Germinal center (tissue), 1 donor: ENCODE data around the gene LYL1.

Source experiments
- DNase-seq: peaks from one replicate; pipeline ENCODE4 v3.0.0; 2012; ENCODE audit warnings: mixed read lengths, low spot score

Gene LYL1

DNA sequence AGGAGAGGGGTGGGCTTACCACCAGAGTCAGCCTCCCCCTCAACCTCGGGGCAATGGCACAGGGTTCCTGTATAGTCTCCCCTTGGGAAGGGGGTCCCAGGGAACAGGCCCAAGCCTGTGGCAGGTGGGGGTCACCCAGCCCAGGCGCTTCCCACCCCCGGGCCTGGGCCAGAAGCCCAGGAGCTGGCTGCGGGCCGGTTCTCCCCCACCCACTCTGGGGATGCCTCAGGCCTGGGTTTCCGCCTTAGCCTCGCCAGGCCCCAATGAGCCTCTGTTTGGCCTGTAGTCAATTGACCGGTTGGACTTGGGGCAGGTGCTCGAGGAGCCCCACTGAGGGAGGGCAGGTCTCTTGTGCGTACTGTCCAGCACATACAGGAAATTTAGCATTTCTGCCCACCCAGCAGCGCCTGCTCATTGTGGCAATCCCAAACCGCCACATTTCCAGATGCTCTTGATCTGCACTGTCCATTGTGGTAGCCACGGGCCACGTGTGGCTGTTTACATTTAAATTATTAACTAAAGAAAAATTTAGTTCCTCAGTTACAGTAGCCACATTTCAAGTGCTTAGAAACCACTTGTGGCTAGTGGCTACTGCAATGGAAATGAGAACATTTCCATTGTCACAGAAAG is 9.9 kb downstream of the LYL1 start:
- no peak for DNase-seq

DNA sequence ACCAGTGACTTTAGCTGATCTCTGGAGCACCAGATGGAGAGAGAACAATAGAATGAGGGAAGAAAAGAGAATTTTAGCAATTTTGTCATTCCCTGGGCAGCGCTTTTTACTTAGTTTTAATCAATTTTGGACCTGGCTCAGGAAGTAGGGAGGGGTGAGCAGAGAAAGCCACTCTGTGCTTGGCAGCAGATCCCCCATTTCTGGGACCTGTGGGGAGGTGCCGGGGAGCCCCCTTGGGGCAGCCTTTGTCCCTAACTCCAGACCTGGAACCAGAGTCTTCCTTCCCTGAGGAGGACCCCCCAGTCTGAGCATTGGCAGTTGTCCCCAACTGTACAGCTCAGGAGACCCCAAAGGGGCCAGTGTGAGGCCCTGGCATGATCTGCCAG is 10.5 kb downstream of the LYL1 start:
- no peak for DNase-seq

DNA sequence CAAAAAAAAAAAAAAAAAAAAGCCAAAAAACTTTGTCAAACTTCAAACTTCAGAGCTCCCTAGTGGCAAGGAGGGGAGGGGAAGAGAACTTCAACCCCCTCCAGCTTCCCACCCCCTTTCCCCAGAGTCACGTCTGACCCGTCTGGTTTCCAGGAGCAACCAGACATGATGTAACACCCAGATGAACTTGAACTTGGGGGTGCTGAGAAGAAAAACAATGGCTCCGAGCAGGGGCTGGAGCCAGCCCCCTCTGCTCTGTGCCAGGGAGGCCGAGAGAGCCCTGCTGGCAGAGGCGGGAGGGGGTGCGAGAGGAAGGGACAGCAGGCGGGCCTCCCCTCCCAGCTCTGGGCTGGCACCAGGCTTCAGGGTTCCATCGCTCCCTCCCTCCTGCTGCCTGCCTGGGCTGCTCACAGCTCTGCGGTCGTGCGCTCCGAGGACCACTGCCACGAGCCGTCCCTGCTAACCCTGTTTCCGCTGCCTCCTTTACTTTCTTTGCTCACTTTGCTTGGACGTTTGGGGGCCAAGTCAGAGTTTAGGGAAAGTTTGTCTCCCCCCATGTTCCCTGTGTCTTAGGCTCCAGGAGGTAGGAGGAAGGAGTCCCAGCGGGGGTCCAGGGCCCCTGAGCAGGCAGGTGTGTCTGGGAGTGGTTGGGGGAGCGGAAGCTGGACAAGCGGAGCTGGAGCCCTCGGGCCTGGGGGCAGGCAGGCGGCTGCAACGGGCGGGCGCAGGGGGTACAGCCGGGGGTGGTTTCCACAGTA is 11.1 kb downstream of the LYL1 start:
- no peak for DNase-seq

DNA sequence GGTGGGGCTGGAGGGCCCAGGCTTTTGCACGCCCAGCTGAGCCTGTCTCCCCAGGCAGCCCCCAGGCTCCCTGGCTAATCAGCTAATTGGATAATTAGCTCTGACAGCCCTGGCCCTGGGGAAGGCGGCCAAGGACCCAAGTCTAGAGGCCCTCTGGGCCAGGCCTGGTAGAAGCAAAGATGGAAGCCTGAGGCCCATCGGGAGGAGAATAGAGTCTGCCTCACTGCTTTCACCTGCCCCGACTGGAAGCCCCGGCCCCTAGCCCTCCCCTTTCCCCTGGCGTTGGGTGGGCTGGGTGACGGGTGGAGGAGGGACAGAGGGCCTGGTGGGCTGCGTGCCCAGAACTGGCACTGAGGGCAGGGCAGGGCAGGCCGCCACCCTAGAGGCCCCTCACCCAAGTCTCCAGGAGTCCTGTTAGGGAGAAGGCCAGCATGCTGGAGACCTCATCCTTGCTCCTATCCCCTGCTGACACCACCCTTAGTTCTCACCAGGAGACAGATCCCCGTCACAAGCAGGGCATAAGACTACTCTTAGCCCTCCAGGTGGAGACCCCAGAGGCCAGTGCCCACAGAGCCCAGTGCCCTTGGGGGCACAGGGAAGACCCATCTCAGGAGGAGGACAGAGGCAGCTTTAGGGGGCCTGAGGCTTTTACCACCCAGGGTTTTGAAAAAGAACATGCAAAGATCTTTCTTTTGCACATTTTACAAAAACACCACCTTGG is 12.0 kb downstream of the LYL1 start:
- DNase-seq: no peak

DNA sequence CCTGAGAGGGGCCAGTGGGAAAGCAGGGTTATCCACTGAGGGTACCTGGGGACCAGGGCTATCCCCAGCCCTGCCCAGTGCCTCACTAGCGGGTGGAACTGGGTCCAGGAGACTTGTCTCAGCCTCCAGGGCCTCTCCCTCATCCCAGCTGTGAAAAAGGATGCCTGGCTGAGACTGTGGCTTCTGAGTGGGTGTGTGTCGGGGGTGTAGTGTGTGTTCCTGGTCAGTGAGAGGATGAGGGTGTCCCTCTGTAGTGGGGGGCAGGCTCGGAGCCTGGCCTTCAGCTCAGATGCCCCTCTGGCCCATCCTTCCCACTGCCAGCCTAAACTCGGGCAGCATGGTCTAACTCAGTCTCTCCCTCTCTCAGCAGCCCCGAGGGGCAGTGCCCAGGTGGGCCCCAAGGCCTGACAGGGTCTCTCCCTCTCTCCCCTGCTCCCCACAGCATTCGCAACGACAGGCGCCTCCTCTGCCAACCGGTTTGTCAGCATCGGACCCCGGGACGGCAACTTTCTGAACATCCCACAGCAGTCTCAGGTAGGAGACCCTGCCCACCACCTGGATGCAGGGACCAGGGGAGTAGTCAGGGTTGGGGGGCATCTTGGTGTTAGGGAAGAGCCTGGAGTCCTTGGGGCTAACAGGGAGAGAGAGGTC is 12.7 kb downstream of the LYL1 start:
- DNase-seq: no peak

DNA sequence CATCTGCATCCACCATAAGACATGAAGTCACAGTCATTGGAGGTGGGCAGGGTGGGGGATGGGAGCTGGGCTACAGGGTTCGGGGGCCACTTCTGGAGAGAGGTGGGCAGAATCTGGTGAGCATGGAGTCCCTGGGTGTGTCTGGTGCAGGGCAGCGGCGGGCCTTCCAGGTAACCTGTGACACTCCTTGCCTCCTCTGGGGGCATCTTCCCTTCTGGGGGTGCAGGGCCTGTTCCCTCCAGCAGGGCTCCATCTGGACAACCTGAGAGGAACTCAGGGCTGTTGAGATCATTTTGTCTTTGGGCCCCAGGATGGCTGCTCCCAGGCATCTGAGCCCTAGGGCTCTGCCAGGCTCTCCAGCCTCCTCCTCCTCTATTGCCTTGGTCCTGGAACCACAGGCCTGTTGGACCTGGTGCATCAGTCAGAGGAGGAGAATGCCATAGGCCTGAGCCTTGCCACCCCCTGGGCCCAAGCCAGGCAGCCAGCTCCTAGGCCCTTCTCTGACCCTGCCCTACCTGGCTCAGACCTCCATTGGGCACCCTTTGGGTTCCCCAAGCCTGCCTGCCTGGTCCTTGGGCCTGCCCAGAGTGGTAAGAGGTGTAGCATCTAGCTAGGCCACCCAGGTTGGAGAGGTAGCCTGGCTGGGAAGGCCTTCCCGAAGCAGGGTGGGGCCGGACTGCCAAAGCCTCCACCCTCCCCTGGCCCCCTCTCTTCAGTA is 13.4 kb downstream of the LYL1 start:
- peak; percentile 45 for DNase-seq

DNA sequence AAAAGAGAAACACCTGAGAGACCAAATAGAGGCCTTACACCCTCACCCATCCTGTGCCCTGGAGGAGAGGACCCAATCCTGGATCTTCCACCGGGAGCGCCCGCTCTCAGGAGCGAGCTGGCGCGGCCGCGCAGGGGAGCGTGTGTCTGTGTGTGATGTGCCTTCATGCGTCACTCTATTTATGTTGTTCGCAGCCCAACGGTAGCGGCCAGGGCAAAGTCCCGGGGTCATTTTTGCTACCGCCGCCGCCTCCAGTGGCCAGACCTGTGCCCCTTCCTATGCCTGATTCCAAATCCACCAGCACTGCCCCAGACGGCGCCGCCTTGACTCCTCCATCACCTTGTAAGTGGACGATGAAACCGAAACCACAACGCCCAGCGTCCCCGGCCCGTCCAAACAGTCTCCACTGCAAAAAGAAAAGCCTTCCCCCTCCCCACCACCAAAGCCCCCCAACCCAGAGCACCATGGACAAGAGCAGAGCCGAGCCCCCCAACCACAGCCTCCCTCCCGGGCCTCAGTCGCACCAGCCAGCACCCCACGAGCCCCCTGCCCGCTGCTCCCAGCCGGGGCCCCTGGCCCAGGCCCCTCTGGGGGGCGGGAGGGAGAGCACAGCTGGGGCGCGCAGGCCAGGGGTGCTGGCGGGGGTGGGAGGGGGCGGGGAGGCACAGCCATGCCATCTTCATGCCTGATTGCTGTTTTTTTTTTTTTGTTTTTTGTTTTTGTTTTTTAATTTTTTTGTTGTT is 14.7 kb downstream of the LYL1 start:
- no peak for DNase-seq

DNA sequence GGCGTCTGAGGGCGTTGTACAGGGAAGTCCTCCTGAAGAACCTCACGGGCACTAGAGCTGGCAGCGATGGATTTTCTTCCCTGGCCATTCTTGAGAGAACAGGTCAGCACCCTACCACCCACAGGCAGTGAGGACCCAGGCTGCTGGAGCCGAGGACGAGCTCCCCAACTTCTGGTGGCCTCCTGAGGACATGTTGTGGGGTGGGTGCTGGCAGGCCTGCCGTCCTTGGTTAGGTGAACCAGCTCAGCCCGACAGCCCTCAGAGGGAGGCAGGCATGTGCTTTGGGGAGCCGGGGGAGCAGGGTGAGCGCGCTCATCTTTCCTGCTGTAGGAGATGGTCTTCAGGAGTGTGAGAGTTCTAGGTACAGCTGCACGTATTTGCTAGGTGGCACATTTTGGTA is 15.4 kb downstream of the LYL1 start:
- DNase-seq: no peak

DNA sequence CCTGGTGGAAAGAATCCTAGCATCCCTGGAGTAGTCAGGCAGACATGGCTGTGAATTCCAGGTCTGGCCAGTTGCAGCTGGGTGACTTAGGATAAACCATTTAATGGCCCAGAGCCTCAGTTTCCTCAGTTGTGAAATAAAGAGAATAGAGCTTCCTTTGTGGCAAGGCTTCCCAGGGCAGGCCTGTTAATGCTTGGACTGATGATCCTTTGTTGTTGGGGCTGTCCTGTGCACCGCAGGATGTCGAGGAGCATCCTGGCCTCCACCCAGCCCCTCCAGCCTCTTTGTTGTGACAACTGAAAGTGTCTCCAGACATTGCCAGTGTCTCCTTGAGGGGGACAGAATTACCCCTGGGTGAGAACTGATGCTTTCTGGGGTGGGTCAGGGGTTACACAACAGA is 16.3 kb downstream of the LYL1 start:
- DNase-seq: no peak

DNA sequence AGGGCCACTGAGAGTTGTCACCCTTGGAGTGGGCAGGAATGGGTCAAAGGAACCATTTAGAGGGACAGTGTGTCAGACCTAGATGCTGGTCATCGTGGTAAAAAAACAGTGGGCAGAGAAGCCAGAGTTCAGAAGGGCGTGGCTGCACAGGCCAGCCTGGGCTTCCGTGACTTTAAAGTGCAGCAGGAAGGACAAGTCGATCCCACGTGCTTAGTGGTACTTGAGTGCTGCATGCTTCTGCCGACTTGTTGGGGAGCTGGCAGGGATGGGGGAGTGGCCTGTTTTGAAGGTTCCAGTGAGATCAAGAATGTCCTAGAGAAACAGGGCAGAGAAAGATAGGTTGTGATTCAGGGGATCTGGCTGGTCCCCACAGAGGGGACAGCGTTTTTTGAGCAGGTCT is 17.0 kb downstream of the LYL1 start:
- no peak for DNase-seq

DNA sequence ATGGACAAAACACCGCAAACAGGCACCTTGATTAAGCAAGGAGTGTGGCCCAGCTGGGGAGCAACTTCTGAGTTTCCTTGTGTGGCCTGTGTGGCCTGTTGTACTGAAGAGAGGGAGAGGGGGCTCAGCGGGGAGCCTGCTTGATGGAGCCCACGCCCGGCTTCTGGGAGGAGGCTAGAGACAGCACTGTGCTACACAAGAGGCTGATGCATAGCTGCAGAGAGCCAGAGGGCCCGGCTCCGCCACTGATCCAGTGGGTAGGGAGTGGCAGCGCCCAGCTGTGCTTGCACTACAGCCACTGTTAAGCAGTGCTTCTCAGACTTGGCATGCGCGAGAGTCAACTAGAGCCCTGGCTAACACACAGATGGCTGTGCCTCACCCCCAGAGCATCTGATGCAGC is 19.0 kb downstream of the LYL1 start:
- no peak for DNase-seq

DNA sequence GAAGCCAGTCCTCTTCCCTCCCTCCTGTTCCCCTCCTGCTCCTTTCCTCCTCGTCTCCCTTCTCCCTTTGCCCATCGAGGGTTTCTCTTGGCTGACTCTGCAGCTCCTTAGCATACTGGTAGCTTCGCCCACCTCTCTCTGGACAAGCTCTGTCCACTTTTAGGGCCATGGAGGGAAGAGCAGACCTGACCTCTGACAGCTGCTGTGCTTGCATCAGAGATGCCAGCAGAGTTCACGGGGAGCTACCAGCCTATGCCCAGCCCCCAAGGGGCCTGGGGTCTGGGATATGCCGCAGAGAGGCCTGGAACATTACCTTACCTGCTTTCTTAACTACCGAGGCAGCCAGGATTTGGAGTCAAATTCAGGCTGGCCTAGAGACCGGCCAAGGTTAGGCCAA is 19.7 kb downstream of the LYL1 start:
- no peak for DNase-seq

DNA sequence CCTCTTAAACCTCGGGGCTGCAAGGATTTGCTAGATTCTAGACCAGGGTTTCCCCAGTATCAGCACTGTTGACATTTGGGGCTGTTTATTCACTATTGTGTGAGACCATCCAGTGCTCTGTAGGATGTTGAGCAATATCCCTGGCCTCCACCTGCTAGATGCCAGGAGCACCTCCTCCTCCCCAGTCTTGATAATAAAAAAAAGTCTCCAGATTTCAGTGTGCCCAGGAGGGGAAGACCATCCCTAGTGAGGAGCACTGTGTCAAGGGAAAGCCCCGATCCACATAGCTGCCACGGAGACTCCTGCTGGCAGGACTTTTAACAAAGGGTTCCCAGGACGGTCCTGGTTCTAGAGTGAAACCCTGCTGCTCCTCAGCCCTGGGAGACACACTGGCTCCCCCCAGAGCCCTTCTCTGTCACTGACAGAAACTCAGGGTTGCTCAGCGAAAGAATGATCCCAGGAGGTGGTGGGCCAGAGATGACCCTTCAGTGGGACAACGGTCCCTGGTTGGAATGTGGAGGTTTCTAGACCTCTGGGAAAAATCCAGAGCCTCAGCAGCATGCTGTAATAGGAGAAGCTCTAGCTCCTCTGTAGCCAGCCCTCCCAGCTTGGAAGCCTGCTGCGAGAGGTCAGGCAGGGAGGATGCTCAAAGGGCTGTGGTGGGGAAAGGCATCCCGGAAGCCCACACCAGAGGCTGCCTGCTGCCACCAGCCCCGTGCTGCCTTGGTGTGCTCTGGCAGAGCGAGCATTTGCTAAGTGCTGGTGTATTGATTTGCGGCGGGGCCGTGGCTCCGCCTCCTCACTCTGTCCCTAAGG is 20.3 kb downstream of the LYL1 start:
- DNase-seq: no peak

DNA sequence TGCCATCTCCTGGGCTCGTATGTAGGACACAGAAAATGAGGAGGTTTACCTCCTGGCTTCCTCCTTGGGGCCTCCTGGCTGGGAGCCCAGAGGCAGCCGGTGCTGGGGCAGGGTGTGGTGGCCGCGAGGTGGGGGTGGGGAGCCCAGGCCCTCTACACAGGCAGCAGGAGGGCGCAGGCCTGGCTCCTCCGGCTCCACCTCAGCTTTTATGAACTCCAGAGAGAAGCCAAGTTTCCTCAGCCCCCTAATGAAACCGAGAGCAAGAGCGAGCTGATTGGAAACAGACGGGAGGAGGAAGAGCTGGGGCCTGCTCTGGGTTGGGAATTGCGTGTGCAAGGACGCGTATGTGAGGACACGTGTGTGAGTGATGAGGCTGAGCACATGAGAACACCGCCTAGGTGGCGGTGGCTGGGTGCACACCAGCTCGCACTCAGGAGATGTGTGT is 23.1 kb downstream of the LYL1 start:
- DNase-seq: no peak

DNA sequence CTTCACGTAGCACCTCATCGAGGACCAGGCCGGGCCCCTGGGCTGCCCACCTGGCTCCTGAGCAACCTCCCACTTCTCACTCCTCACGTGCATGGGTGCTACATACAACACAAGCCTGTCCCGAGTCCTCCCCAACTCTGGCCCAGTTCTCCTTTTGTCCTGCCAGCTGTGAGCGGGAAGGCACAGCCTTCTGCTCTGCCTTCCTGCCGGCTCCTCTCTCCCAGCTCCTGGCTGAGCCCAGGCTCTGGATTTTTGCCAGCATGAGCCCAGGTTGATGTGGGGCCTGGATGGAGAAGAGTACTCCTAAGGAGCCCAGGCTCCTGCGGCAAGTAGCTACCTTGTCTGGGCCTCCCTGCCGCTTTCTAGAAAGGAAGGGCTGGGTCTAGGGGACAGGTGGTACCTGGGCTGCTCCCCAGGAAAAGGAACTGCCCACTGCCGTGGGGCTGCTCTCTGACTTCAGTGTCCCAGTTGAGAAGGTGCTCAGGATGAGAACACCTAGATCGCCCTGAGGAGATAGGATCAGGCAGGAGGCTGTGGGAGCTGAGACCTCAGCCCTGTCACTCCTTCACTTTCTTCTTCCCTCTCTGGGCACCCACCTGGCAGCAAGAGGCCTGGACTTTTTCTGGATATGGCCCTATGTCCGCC is 23.6 kb downstream of the LYL1 start:
- DNase-seq: no peak

DNA sequence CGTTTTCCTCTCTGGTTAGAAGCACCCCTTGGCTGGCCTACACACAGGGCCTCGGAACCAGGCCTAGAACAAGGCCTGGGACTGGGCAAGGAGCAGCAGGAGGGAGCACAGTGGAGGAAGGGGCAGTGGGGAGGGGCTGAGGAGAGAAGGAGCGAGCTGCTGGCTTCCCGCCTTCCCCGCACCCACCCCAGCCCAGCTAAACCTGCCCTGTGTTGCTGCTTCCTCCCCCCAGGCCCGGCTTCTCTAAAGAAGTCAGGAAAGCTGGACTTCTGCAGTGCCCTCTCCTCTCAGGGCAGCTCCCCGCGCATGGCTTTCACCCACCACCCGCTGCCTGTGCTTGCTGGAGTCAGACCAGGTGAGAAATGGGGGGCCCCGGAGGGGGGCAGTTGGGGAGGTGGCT is 24.3 kb downstream of the LYL1 start:
- no peak for DNase-seq

DNA sequence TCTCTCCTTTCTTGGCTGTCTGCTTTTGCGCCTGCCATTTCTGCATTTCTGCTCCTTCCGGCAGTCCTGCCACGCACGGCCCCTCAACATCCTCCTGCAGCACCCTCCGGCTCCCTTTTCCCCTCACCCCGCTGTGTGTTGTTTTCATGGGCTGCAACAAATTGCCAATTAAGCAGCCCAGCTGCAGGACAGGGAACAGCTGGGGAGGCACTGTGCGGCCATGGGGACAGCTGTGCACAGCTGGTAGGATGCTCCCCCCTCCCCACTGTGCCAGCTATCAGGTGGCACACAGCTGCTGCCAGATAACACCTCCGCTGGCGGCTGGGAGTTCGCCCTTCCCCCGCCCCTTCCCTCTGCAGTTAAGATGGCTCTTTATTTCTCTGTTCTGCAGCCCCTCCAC is 25.4 kb downstream of the LYL1 start:
- DNase-seq: no peak

DNA sequence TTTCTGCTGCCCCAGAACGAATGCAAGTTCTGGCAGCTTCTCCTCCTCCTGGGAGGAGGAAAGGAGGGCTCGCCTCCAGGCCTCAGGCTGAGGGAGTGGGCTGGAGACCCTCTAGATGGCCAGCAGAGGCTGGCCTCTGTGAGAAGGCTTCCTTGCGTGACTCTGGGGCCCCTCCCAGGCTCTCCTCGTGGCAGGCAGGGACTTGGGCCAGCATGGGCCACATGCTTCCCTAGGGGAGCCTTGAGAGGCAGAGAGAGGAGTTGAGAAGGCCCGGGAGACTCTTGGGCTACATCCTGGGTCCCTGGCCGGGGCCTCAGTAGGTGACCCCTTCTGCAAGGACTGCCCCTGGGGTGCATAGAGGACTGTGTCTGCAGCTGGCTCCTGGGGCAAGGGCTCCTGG is 25.9 kb downstream of the LYL1 start:
- DNase-seq: no peak

DNA sequence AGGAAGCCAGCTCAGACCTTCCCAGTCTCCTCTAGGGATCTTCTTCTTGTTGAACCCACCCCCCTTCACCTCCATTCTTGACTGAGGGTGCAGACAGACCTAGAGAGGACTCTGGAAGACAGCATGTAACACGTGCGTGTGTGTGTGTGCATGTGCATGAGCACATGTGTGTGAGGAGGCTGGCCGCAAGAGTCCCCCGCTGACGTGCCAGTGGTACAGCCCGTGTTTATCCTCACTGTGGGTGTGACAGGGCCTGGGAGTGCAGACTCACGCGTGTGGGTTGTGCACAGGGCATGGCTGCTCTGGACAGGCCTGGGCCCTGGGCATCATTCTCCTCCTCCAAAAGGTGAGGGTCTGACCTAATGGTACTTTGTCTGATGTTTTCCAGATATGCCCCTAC is 26.3 kb downstream of the LYL1 start:
- DNase-seq: no peak

DNA sequence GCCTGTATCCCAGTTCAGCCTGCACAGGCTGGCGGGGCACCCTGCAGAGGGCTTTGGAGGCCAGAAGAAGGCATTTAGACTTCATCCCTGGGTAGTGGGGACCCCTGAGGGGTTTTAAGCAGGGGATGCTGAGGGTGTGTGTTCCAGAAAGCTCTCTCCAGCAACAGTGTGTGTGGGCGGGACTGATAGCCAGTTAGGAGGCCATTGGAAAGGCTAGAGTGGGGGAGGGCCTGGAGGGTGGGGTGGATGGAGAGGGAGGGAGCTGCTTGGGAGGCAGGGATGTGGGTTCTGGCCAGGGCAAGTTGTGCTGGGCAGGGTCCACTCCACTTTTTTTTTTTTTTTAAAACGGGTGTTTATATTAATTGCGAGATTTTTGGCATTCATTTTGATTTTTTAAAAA is 28.3 kb downstream of the LYL1 start:
- no peak for DNase-seq
